GM18868 (cell line): ENCODE results near the gene LCN2.
"Not testable (repeated sequence)": the region's sequence is repeated elsewhere in the genome, so short reads cannot be mapped to it uniquely, and the experiment has no call there.

Experiments used
- ATAC-seq: cut with Tn5 transposase; IDR thresholded peaks from one replicate; pipeline ENCODE4 v1.9.1; 2021; ENCODE audit warnings: mild to moderate bottlenecking, moderate library complexity; ENCODE audit not compliant: unreplicated experiment

The LCN2 gene

DNA sequence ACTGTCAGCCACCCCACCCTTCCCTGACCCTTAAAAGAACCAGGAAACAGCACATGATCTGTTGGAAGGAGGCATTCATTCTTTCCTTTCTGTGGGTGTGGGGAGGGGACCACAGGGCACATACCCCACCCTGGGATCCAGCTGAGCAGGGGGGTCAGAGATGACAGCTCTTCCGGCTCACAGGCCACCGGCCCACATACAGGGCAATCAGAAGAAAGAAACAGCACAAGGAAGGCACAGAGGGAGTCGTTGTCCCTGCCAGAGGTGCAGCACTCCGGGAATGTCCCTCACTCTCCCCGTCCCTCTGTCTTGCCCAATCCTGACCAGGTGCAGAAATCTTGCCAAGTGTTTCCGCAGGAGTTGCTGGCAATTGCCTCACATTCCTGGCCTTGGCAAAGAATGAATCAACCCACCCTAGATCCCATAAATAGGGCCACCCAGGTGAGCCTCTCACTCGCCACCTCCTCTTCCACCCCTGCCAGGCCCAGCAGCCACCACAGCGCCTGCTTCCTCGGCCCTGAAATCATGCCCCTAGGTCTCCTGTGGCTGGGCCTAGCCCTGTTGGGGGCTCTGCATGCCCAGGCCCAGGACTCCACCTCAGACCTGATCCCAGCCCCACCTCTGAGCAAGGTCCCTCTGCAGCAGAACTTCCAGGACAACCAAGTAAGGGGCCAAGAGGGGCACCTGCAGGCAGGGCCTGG lies at the start of gene LCN2:
Gene LCN2 (plus strand): TSS at position 453 of the 701 bp plus-strand sequence. CDS start 73 bp downstream, at position 526.
- ATAC-seq: no peak

GRCh38 chr9:128099932-128100491 lies 49.2 kb upstream of the LCN2 start:
- no peak for ATAC-seq

- ATAC-seq: no peak
These were observed 48.7 kb upstream of the LCN2 start for GRCh38 chr9:128100581-128100980.

GRCh38 chr9:128101231-128101661 lies 48.0 kb upstream of the LCN2 start:
- ATAC-seq: no peak

DNA sequence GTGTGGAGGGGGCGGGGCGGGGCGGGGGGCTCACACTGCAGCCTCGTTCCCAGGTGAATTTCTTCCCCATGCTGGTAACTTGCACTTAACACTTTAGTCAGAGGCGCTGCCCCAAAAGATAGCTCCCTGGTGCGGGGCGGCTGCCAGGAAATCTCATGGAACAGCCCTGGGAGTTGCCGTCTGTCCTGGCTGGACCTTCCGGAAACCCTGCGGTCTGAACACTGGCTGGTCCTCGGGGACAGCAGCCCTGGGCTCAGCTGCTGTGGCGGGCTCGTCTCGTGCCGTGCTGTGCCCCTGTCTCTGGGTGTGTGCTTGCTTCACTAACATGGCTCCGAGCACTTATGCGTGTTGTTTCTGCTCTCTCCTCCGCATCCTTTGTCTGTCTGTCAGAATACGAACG lies 47.6 kb upstream of the LCN2 start:
- ATAC-seq: no peak

DNA sequence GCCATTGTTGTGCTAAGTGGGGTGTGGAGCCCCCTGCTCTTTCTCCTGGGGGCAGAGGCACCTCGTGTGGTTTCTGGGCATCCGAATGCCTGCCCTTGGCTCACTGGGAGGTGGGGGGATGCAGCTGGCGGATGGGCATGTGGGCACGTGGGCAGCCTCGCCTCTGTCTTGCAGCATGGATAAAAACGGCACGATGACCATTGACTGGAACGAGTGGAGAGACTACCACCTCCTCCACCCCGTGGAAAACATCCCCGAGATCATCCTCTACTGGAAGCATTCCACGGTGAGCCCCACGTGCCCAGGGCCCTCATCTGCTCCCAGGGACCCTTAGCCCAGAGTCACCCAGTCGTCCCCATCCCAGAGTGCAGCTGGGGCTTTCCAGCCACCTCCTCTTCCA lies 47.1 kb upstream of the LCN2 start:
- ATAC-seq: no peak

DNA sequence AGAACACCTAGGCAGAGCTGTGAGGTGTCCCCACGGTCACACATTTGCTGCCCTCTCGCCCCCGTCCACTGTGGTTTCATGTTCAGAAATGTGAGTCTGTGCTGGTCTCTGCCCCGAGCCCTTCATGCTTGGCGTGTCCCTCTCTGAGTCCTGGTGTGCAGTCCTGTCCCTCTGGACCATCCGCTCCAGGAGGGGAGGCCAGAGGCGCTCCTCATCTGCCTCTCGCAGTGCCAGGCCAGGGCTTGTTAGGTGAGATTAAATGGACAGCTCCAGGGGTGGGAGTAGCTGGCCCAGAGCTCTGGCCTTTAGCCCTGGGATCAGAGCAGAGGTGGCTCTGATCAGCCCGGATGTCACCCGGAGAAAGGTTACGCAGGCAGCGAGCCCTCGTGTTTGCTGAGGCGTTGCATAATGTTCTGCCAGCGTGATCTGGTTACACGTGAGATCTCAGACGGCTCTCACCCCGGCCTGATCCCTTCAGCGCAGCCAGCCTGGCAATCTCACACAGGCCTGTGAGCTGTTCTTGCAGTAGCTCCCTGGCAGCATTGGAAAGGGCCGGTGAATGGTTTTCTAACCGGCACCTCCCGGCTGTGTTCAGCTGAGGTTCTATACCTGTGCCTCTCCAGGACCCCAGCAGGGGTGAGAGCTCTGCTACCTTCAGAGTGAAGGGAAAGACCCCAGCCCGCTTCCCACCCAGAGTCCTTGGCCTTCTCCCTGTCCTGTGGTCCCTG lies 46.2 kb upstream of the LCN2 start:
- ATAC-seq: no peak

DNA sequence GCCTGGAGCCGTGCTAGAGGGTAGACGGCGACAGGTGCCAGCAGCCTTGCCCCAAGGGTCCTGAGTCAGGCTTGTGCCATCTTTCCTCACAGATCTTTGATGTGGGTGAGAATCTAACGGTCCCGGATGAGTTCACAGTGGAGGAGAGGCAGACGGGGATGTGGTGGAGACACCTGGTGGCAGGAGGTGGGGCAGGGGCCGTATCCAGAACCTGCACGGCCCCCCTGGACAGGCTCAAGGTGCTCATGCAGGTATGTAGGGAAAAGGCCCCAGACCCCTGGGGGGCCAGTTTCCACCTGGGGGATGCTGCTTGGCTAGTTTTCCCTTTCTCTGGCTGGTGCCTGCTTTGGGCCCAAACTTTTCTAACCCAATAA lies 45.7 kb upstream of the LCN2 start:
- ATAC-seq: no peak

- no peak for ATAC-seq
These were observed 45.1 kb upstream of the LCN2 start for GRCh38 chr9:128104171-128104618.

GRCh38 chr9:128105538-128106175 lies 43.6 kb upstream of the LCN2 start:
- ATAC-seq: no peak

DNA sequence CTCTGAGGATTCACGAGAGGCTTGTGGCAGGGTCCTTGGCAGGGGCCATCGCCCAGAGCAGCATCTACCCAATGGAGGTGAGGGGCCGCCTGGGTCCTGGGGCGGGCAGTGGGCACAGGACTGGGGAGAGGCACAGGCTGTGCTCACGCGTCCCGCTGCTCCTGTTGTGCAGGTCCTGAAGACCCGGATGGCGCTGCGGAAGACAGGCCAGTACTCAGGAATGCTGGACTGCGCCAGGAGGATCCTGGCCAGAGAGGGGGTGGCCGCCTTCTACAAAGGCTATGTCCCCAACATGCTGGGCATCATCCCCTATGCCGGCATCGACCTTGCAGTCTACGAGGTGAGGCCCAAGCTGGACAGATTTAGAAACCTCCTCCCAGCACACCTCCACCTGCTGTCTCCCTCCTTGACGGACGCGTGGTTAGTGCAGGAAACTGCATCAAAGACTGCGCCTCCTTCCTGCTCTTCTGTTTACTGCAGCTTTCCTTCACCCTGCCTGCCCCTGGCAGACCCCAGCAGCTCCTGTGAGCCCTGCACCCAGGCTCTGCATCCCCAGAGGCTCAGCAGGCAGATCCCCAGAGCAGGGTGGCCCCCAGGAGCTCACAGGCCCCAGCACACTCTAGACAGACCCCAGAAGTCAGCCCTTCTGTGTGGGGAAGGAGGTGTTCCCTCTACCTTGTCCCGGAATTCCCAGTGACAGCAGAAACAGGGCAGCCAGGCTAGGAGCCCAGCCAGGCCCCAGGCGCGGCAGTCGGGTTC lies 42.9 kb upstream of the LCN2 start:
- no peak for ATAC-seq

GRCh38 chr9:128106940-128107467 lies 42.2 kb upstream of the LCN2 start:
- no peak for ATAC-seq

GRCh38 chr9:128107468-128108268 lies 41.6 kb upstream of the LCN2 start:
- no peak for ATAC-seq

- no peak for ATAC-seq
These were observed 40.8 kb upstream of the LCN2 start for GRCh38 chr9:128108269-128109049.

- ATAC-seq: no peak
These were observed 40.1 kb upstream of the LCN2 start for GRCh38 chr9:128109050-128109709.

DNA sequence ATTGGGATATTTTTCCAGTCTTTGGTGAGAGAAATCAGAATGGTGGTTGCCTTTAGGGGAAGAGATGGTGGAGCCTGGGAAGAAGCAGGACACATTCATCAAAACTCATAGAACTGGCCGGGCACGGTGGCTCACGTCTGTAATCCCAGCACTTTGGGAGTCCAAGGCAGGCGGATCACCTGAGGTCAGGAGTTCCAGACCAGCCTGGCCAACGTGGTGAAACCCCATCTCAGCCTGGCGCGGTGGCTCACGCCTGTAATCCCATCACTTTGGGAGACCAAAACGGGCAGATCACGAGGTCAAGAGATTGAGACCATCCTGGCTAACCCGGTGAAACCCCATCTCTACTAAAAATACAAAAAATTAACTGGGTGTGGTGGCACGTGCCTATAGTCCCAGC lies 37.5 kb upstream of the LCN2 start:
- ATAC-seq: not testable (repeated sequence)

DNA sequence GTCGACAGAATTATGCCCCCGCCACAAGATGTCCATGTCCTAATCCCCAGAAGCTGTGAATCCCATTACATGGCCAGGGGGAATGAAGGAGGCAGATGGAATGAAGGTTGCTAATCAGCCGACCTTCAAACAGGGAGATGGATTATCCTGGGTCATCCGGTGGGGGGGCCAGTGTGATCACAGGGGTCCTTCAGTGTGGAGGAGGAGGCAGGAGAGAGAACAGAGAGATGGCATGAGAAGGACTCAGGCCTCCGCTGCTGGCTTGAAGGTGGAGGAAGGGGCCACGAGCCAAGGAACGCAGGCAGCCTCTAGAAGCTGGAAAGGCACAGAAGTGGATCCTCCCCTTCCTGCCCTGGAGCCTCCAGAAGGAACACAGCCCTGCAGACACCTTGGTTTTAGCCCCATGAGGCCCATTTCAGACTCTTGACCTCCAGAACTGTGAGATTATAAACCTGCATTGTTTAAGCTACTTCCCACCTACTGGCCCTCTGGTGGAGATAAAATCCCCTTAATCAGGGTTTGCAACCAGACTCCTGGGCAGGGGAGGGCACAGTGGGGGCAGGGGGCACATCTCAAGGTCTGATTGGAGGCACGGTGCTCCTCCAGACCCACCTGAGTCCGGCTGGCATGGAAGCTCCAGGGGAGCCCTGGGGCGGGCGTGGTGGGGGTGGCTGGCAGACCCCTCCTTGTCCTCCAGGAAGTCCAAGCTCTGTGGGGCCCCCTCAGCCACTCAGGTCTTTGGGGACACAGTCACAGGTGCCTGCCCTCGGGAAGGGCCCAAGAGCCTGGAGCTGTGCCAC lies 35.5 kb upstream of the LCN2 start:
- no peak for ATAC-seq
